HepG2 (cell line): Measurements from ENCODE around the gene ROS1.

Experiments used
- PRDM4 ChIP-seq: sonication (generic); formaldehyde crosslinking; IDR thresholded peaks from 2 replicates; pipeline ENCODE4 v1.9.0; 2021; ENCODE audit warnings: missing genetic modification reagents, borderline replicate concordance
- THAP7 ChIP-seq: sonication (generic); formaldehyde crosslinking; IDR thresholded peaks from 2 replicates; pipeline ENCODE4 v1.8.1; 2023; ENCODE audit warnings: mild to moderate bottlenecking, missing genetic modification reagents

- TF ChIP-seq THAP7 (CRISPR knock-in tag), result no peak
- TF ChIP-seq PRDM4 (CRISPR knock-in tag), result no peak
These were observed 21.1 kb upstream of the ROS1 start for GRCh38 chr6:117446861-117447260.
